AG08396 (cell line): ENCODE data around the gene ARPC5L.
"Not testable (repeated sequence)": the region's sequence is repeated elsewhere in the genome, so short reads cannot be mapped to it uniquely, and the experiment has no call there.

Experiments used
- DNase-seq: peaks from one replicate; pipeline ENCODE4 v3.0.0; 2012; ENCODE audit warnings: low spot score, mixed read lengths

The ARPC5L gene

GRCh38 chr9:124894035-124894740 lies 32.3 kb downstream of the ARPC5L start:
- DNase-seq = no peak

GRCh38 chr9:124894741-124895170 lies 32.8 kb downstream of the ARPC5L start:
- DNase-seq = no peak

GRCh38 chr9:124897570-124898460 lies 35.9 kb downstream of the ARPC5L start:
- DNase-seq = no peak

- no peak for DNase-seq
Observed at GRCh38 chr9:124899845-124900244, 37.9 kb downstream of the ARPC5L start.

- no peak for DNase-seq
Observed at GRCh38 chr9:124906966-124907365, 45.0 kb downstream of the ARPC5L start.

- DNase-seq = no peak
Observed at GRCh38 chr9:124908098-124908497, 46.2 kb downstream of the ARPC5L start.

- no peak for DNase-seq
Observed at GRCh38 chr9:124911766-124912165, 49.8 kb downstream of the ARPC5L start.

- no peak for DNase-seq
Observed at GRCh38 chr9:124913378-124913777, 51.4 kb downstream of the ARPC5L start.

- DNase-seq = no peak
Observed at GRCh38 chr9:124914753-124915405, 52.9 kb downstream of the ARPC5L start.

GRCh38 chr9:124920394-124920793 lies 58.5 kb downstream of the ARPC5L start:
- DNase-seq = not testable (repeated sequence)
